Hepatocyte (in vitro differentiated cells): ENCODE results near the gene GRID1. TPM values are rescaled to one million over a fixed set of nuclear protein-coding genes. Genes with fewer than 3 reads are reported as not detected.

Experiments
- DNase-seq: peaks from one replicate; pipeline ENCODE4 v3.0.0-alpha.2; 2016; ENCODE audit warnings: low spot score
- H2AFZ ChIP-seq: fragments of 200-600 bp; sonication (generic); 2 replicates; pipeline ENCODE4 v1.6.0; 2016; ENCODE audit warnings: antibody characterized with exemption, mild to moderate bottlenecking
- H3K27ac ChIP-seq: fragments of 200-600 bp; sonication (generic); 2 replicates; pipeline ENCODE4 v1.5.1; 2016; ENCODE audit warnings: mild to moderate bottlenecking
- H3K27me3 ChIP-seq: fragments of 200-600 bp; sonication (generic); 2 replicates; pipeline ENCODE4 v1.6.1; 2016
- H3K36me3 ChIP-seq: fragments of 200-600 bp; sonication (generic); replicated peaks from 2 replicates; pipeline ENCODE4 v1.5.1; 2016; ENCODE audit warnings: low read depth; ENCODE audit not compliant: insufficient read depth
- H3K4me1 ChIP-seq: fragments of 200-600 bp; sonication (generic); 2 replicates; pipeline ENCODE4 v1.5.1; 2016; ENCODE audit warnings: mild to moderate bottlenecking, moderate library complexity; ENCODE audit not compliant: insufficient read depth
- H3K4me2 ChIP-seq: fragments of 200-600 bp; sonication (generic); 2 replicates; pipeline ENCODE4 v1.6.0; 2016
- H3K4me3 ChIP-seq: fragments of 200-600 bp; sonication (generic); 2 replicates; pipeline ENCODE4 v1.5.1; 2016; ENCODE audit warnings: mild to moderate bottlenecking
- H3K79me2 ChIP-seq: fragments of 200-600 bp; sonication (generic); 2 replicates; pipeline ENCODE4 v1.6.0; 2017; ENCODE audit warnings: mild to moderate bottlenecking
- H3K9me2 ChIP-seq: fragments of 200-600 bp; sonication (generic); replicated peaks from 2 replicates; pipeline ENCODE4 v1.6.0; 2017; ENCODE audit warnings: mild to moderate bottlenecking; ENCODE audit not compliant: insufficient read depth
- H3K9me3 ChIP-seq: fragments of 200-600 bp; sonication (generic); 2 replicates; pipeline ENCODE4 v1.5.1; 2016; ENCODE audit warnings: low read depth, mild to moderate bottlenecking
- H4K20me1 ChIP-seq: fragments of 200-600 bp; sonication (generic); 2 replicates; pipeline ENCODE4 v1.6.0; 2016; ENCODE audit warnings: mild to moderate bottlenecking; ENCODE audit not compliant: insufficient read depth, poor library complexity, severe bottlenecking
- CTCF ChIP-seq: fragments of 200-600 bp; sonication (generic); IDR thresholded peaks from 2 replicates; pipeline ENCODE4 v1.5.1; 2016; ENCODE audit warnings: antibody characterized with exemption, mild to moderate bottlenecking; ENCODE audit not compliant: poor library complexity
- EZH2 ChIP-seq: fragments of 200-600 bp; sonication (generic); IDR thresholded peaks from 2 replicates; pipeline ENCODE4 v1.6.1; 2016; ENCODE audit warnings: antibody characterized with exemption, mild to moderate bottlenecking, borderline replicate concordance
- EZH2phosphoT487 ChIP-seq: fragments of 200-600 bp; sonication (generic); IDR thresholded peaks from one replicate; pipeline ENCODE4 v1.6.1; 2018; ENCODE audit warnings: antibody characterized with exemption, mild to moderate bottlenecking, low read depth, moderate library complexity; ENCODE audit not compliant: unreplicated experiment, severe bottlenecking
- WGBS: methylation state at CpG from one replicate; pipeline ENCODE4 v1.1.6; 2016; ENCODE audit warnings: low lambda C conversion rate; ENCODE audit errors: missing lambda C conversion rate; 5-methylcytosine and 5-hydroxymethylcytosine counted together
- polyA plus RNA-seq: library from polyadenylated mRNA; unstranded; fragments of >200 nt; fragmentation: Nextera tagmentation; extraction: Ambion mirVana; gene quantifications from 2 replicates; pipeline ENCODE4 v1.2.1, GENCODE V29; 2016
- total RNA-seq: library from RNA; depleted of rRNA; stranded (reverse); fragments of >200 nt; gene quantifications from 2 replicates; pipeline ENCODE4 v1.2.3, GENCODE V29; 2014

The GRID1 gene
- total and polyA plus RNA-seq, 2 experiments from 2014 or later: 0.07 to 0.37 TPM

- 81% methylated on average over 3 of the region's 3 CpGs for WGBS
- TF ChIP-seq EZH2 (no peak), EZH2phosphoT487 (no peak), CTCF (no peak)
- no peaks in the 10 kb centered on the region for H3K9me2 ChIP-seq
- H3K4me3 ChIP-seq: no peak overlapping the region
- no peak overlapping the region for H2AFZ ChIP-seq
- H3K79me2 ChIP-seq: no peaks in the 10 kb centered on the region
- no peaks in the 10 kb centered on the region for H3K36me3 ChIP-seq
- no peaks in the 10 kb centered on the region for H3K4me1 ChIP-seq
- no peaks in the 10 kb centered on the region for H4K20me1 ChIP-seq
- H3K4me2 ChIP-seq: no peak overlapping the region
- H3K9me3 ChIP-seq: no peaks in the 10 kb centered on the region
- DNase-seq: no peak
- peaks cover 10% of the 10 kb centered on the region for H3K27me3 ChIP-seq
- no peak overlapping the region for H3K27ac ChIP-seq
These were observed 100.7 kb downstream of the GRID1 start for GRCh38 chr10:86265895-86266259.

GRCh38 chr10:86265236-86265894, 101.2 kb downstream of the GRID1 start:
- Histone ChIP-seq H4K20me1 (no peaks in the 10 kb centered on the region), H2AFZ (no peak overlapping the region), H3K9me2 (no peaks in the 10 kb centered on the region), H3K4me3 (no peak overlapping the region), H3K9me3 (no peaks in the 10 kb centered on the region), H3K27me3 (peaks cover 13% of the 10 kb centered on the region), H3K4me2 (no peak overlapping the region), H3K27ac (no peak overlapping the region), H3K4me1 (no peaks in the 10 kb centered on the region), H3K79me2 (no peaks in the 10 kb centered on the region), H3K36me3 (no peaks in the 10 kb centered on the region)
- no peak for TF ChIP-seq EZH2
- TF ChIP-seq EZH2phosphoT487: no peak
- no peak for TF ChIP-seq CTCF
- WGBS: 67% methylated on average over 8 of the region's 8 CpGs
- no peak for DNase-seq

GRCh38 chr10:86264481-86265231, 101.9 kb downstream of the GRID1 start:
- no peak for TF ChIP-seq CTCF
- TF ChIP-seq EZH2phosphoT487: no peak
- WGBS: 69% methylated on average over 13 of the region's 14 CpGs
- H3K9me2 ChIP-seq: no peaks in the 10 kb centered on the region
- no peak overlapping the region for H3K27ac ChIP-seq
- no peaks in the 10 kb centered on the region for H3K36me3 ChIP-seq
- peaks cover 13% of the 10 kb centered on the region for H3K27me3 ChIP-seq
- no peaks in the 10 kb centered on the region for H3K79me2 ChIP-seq
- H3K4me2 ChIP-seq: no peak overlapping the region
- H2AFZ ChIP-seq: no peak overlapping the region
- H3K4me1 ChIP-seq: no peaks in the 10 kb centered on the region
- no peak overlapping the region for H3K4me3 ChIP-seq
- no peak for DNase-seq
- H4K20me1 ChIP-seq: no peaks in the 10 kb centered on the region
- H3K9me3 ChIP-seq: no peaks in the 10 kb centered on the region
